ENCODE results near the gene TCF7L2. TPM values are rescaled to one million over a fixed set of nuclear protein-coding genes. Genes with fewer than 3 reads are reported as not detected.

Gene TCF7L2
- total RNA-seq, 4 donors from 2014 or later, result 12.7 to 59.9 (median 16.1) TPM

- Histone ChIP-seq H3K9me3 (no peaks in the 10 kb centered on the region), H3K4me1 (peaks cover 0 to 6% of the 10 kb centered on the region in 2 donors), H3K27me3 (no peaks in the 10 kb centered on the region), H3K36me3 (no peaks in the 10 kb centered on the region), H3K4me3 (no peak overlapping the region), H3K27ac (no peak overlapping the region)
- intact Hi-C loops (cut with DNase I; ENCODE audit: low total_unique reads), result no loop called here
- TF ChIP-seq CTCF (IDR thresholded peaks at IDR 0.05) (no peak), POLR2A (IDR thresholded peaks at IDR 0.05) (no peak)
- DNase-seq, result no peak
Measured at GRCh38 chr10:112991888-112992491, 41.9 kb downstream of the TCF7L2 start.

- Histone ChIP-seq H3K4me1 (peaks cover 14 to 16% of the 10 kb centered on the region in 2 donors), H3K9me3 (no peaks in the 10 kb centered on the region), H3K4me3 (no peak overlapping the region), H3K36me3 (no peaks in the 10 kb centered on the region), H3K27ac (no peak overlapping the region), H3K27me3 (no peaks in the 10 kb centered on the region)
- no peak for TF ChIP-seq POLR2A (IDR thresholded peaks at IDR 0.05)
- no peak for TF ChIP-seq CTCF (IDR thresholded peaks at IDR 0.05)
- intact Hi-C loops (cut with DNase I; ENCODE audit: low total_unique reads), result no loop called here
- no peak for DNase-seq
Measured at GRCh38 chr10:112996462-112996861, 46.4 kb downstream of the TCF7L2 start.

GRCh38 chr10:112999102-112999501 lies 49.1 kb downstream of the TCF7L2 start:
- Histone ChIP-seq H3K36me3 (no peaks in the 10 kb centered on the region), H3K4me3 (no peak overlapping the region), H3K9me3 (no peaks in the 10 kb centered on the region), H3K27me3 (no peaks in the 10 kb centered on the region), H3K4me1 (peaks cover 14 to 26% of the 10 kb centered on the region in 2 donors), H3K27ac (peak overlapping the region in 1 of 2 donors; percentile 64)
- DNase-seq, result no peak
- no peak for TF ChIP-seq POLR2A (IDR thresholded peaks at IDR 0.05)
- intact Hi-C loops (cut with DNase I; ENCODE audit: low total_unique reads), result no loop called here

GRCh38 chr10:113000442-113000841 lies 50.4 kb downstream of the TCF7L2 start:
- no peak for DNase-seq
- no peaks in the 10 kb centered on the region for H3K9me3 ChIP-seq
- TF ChIP-seq CTCF (IDR thresholded peaks at IDR 0.05) (no peak), POLR2A (IDR thresholded peaks at IDR 0.05) (no peak)
- peaks cover 8 to 27% of the 10 kb centered on the region in 2 donors for H3K4me1 ChIP-seq
- no peaks in the 10 kb centered on the region for H3K36me3 ChIP-seq
- H3K27me3 ChIP-seq, result no peaks in the 10 kb centered on the region
- H3K4me3 ChIP-seq, result no peak overlapping the region
- peak overlapping the region; percentile 47 to 64 for H3K27ac ChIP-seq
- intact Hi-C loops (cut with DNase I; ENCODE audit: low total_unique reads), result no loop called here

GRCh38 chr10:113000876-113001598 lies 51.0 kb downstream of the TCF7L2 start:
- peaks cover 8 to 30% of the 10 kb centered on the region in 2 donors for H3K4me1 ChIP-seq
- DNase-seq, result peak in 1 of 2 donors; percentile 40
- intact Hi-C loops (cut with DNase I; ENCODE audit: low total_unique reads), result no loop called here

More at GRCh38 chr10:113000876-113001598, 51.0 kb downstream of the TCF7L2 start:
- Histone ChIP-seq H3K27ac (peak overlapping the region; percentile 47 to 64), H3K27me3 (no peaks in the 10 kb centered on the region), H3K9me3 (no peaks in the 10 kb centered on the region), H3K36me3 (no peaks in the 10 kb centered on the region), H3K4me3 (no peak overlapping the region)
- TF ChIP-seq POLR2A (IDR thresholded peaks at IDR 0.05) (no peak), CTCF (IDR thresholded peaks at IDR 0.05) (peak in 1 of 4 experiments; percentile 34)
